GM15510 (cell line): Measurements from ENCODE around the gene LEP.

Experiments used
- POLR2A ChIP-seq: IDR thresholded peaks from 3 replicates; pipeline ENCODE4 v1.6.1; 2011; ENCODE audit warnings: borderline replicate concordance; ENCODE audit not compliant: insufficient read length; ENCODE audit errors: extremely low read depth

The LEP gene

DNA sequence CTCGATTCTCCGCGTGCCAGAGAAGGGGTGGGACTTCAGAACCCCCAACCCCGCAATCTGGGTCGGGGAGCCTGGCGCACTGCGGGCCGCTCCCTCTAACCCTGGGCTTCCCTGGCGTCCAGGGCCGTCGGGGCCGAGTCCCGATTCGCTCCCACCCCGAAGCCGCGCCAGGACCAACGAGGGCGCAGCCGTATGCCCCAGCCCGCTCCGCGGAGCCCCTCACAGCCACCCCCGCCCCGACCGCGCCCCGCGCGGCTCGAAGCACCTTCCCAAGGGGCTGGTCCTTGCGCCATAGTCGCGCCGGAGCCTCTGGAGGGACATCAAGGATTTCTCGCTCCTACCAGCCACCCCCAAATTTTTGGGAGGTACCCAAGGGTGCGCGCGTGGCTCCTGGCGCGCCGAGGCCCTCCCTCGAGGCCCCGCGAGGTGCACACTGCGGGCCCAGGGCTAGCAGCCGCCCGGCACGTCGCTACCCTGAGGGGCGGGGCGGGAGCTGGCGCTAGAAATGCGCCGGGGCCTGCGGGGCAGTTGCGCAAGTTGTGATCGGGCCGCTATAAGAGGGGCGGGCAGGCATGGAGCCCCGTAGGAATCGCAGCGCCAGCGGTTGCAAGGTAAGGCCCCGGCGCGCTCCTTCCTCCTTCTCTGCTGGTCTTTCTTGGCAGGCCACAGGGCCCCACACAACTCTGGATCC, at the start of gene LEP:
Gene LEP, plus strand, starts transcription at position 583 of the 691 bp plus-strand sequence. CDS start 10,741 bp downstream, outside the sequence.
- no peak for TF ChIP-seq POLR2A

DNA sequence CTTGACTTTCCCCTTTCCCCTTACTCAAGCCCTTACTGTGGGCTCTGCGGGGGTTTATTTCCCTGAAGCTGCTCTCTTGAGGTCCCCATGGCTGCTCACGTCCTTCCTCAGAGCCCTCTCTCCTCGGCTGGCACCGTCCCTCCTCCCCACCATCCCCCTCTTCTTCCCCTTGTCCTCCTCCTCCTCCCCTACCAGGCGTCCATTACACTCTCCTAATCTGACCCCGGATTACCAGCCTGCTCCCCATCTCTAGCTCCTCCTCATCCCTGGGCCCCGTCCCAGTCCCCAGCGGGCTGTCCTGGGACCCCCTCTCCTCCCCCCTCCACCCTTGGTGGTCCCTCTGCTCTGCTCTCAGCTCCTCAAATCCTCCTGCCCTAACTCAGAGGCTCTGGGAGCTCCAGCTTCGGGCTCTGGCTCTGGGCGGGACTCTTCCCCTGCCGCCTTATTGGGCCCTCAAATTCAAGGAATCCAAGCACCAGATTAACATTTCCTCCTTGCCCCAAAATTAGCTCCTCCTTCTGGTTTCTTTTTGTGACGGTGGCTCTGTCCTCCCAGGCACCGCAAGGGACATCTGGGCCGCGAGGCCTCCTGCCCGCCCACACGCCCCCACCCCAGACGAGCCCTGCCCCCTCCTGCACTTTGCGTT, 48.5 kb upstream of the LEP start:
- no peak for TF ChIP-seq POLR2A

DNA sequence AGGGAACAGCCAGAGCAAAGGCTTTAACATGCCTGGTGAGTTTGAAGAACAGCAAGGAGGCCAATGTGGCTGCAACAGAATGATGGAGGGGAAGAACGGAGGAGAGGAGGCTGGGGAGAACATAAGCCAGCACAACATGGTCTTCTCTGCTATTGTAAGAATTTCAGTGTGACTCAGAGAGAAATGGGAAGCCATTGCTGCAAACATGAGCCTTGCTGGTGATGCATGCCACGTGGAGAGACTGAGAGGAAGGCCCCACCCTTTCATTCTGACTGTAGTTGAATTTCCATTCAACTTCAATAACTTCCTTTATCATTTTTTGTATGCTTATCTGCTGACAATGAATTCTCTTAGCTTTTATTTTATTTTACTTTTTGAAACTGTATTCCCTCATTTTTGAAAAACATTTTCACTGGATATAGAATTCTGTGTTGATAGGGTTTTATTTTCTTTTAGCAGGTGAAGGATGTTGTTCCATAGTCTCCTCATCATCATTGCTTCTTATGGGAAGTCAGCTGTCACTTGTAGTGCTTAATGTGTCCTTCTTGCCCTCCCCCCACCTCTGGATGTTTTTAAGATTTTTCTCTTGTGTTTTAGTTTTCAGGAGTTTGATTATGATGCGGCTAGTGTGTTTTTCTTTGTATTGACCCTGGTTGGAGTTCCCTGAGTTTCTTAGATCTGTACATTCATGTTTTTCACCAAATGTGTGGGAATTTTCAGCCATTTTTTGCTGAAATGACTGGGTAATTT, 46.4 kb upstream of the LEP start:
- no peak for TF ChIP-seq POLR2A

DNA sequence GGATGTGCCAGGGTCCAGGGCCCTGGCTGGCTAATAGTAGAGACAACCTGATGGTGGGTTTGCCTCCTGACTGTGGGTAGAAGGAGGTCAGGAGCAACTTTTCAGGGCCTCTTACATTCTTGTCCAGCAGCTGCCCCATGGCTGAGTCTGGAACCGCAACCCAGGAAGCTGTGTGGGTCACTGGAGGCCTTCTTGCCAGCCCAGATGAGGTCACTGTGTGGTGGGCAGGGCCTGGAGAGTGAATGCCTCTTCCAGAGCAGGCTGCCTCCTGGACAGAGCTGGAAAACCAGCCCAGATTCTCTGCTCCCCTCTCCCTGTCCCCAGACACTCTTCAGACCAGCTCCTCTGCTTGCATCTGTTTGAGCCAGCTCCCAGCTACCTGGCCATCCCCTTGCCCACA, 43.5 kb upstream of the LEP start:
- TF ChIP-seq POLR2A: no peak

DNA sequence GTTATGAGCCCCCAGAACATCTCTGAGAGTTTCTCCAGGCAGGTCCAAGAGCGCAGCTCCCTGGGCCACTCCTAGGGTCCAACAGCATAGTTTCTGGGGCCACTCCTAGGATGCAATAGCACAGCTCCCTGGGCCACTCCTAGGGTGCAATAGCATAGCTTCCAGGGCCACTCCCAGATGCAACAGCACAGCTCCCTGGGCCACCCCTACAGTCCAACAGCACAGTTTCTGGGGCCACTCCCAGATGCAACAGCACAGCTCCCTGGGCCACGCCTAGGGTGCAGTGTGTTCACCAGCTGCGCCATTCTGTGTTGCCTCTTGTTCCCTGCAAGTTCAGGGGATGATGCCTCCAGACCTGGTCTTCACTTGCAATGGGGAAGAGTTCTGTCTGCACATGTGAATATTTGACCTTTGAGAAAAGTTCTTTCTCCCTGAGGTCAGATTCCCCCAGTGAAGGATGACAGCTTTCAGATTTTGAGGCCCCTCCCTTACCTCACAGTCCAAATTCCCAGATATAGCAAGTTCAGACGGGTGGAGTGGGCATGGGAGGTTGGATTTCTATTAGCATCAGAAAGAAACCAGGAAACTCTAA, 43.0 kb upstream of the LEP start:
- TF ChIP-seq POLR2A: no peak

DNA sequence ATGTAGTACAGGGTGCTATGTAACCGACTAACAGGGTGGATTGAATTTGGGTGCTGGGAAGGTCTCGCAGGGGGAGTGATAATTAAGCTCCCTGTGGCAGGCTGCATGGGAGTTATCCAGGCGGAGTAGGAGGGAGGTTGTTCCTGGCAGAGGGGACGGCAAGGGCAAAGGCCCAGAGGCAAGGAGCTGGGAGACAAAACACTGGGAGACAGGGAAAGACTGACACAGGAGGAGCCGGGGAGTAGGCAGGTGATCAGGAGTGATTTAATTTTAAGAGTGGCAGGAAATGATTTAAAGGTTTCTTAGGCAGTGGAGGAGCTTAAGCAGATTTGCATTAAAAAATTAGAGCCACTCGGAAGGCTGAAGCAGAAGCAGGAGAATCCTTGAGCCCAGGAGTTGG, 40.7 kb upstream of the LEP start:
- no peak for TF ChIP-seq POLR2A

DNA sequence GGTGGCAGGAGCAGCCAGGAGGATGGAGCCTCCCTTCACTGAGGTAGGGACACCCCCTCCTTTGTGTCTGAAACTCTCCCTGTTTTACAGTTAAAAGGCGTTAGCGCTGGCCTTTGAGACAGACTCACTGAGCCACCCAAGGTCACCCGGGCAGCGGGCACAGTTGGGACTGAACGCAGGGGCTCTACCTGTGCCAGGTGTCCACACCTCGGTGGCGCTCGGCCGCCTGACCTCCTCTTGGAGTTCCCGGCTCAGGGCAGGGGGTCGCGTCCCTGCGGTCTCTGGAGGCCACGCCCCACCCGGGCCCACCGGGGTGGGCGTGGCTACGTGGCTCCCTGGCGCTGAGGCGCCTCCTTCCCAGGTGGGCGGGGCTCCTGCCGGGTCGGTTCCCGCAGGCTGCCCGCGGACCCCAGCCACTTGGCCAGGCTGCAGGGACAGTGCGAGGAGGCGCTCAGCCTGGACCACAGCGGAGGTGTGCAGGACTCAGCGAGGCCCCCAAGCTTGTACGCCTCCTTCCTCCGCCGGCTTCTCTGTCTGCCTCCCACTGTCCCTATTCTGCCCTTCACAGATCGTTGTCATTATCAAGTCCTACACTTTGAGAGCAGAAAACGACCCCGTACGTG, 39.9 kb upstream of the LEP start:
- TF ChIP-seq POLR2A: no peak

DNA sequence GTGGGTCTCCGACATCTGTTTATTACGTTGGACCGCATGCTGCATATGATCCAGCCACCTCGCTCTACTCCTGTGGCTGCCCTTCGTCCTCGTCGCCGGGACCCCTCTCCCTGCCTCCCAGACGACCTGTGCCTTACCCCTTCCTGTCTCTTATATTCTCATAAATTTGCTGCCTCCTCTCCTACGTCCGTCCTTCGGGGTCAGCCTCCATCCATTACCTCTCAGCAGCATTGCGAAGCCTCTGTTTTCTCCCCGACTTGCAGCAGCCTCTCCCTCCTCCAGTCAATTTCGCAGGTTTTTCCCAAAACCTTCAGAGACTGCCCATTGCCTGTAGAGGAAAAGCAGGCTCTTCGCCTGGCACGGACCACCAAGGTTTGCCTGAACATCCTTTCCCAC, 39.4 kb upstream of the LEP start:
- TF ChIP-seq POLR2A: no peak

DNA sequence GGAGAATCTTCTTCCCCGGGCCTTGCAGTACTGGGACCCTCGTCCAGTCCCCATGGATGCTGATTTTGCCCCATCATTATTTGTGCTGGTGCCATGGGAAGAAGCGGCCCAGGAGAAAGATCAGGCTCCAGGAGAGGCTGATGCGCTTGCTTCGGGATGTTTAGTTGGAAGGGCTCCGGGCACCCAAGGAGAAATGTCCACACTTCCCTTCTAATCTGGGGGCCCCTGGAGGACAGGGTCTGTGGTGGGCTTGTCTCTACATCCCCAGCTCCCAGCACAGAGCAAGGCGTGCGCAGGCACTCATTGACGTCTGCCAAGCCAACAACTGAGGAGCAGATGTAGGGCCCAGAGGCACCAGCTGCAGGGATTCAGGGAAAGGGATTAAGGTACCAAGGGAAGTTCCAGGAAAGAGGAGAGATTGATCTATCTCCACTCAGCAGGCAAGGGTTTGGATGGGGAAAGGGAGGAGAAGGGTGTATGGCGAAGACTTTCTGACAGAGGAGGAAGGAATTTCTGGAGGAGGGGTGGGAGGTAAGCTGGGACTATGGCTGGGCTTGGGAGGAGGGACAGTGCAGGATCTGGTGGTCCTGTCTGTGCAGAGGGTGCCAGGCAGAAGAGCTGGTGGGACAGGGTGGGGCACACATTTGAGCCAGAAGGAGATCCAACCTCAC, 38.7 kb upstream of the LEP start:
- no peak for TF ChIP-seq POLR2A

DNA sequence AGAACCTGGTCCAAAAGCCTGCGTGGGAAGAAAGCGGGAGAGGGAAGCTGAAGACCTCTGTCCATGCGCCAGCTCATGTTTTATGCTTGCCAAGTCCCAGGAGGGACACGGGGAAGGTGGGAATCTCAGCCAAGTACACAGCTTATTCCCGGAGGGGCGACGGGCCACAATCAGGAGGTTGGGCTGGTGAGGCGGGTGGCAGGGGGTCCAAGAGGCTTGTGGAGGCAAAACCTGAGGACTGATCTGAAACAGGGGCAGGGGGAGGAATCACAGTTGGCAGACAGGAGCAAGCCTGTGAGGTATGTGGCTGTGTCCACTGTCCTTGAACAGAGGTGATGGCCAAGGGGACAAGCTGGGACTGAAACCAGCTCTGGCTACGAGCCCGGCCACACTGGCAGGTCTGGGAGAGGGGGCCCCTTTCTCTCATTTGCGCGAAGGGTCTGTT, 38.0 kb upstream of the LEP start:
- no peak for TF ChIP-seq POLR2A

DNA sequence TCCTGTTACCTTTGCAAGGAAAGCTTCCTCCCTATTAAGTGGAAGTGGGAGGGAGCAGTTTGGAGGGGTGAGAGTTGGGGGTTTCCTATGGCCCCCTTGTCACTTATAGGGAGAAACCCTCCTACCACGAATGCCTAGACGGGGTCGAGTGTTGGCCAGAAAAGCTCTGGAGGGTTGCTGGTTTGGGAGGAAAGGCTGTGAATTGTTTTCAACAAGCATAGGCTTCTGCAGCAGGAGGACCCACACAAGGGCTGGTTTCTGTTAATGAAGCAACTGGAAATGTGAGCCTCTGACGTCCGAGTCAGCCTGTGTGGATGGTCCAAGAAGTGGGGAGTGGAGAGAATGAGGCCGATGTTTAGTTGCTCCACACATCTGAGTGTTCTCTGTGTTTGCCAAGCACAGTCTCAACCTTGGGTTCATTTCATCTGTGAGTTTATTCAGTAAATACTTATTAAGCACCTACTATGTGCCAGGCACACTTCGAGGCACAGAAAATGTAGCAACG, 37.3 kb upstream of the LEP start:
- no peak for TF ChIP-seq POLR2A

DNA sequence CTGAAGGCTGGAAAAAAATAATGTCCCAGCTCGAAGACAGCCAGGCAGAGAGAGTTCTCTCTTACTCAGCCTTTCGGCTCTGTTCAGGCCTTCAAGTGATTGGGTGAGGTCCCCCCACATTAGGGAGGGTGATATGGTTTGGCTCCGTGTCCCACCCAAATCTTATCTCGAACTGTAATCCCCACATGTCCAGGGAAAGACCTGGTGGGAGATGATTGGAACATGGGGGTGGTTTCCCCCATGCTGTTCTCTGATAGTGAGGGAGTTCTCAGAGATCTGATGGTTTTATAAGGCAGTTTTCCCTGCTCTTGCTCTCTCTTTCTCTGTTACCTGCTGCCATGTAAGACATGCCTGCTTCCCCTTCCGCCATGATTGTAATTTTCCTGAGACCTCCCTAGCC, 36.6 kb upstream of the LEP start:
- no peak for TF ChIP-seq POLR2A

DNA sequence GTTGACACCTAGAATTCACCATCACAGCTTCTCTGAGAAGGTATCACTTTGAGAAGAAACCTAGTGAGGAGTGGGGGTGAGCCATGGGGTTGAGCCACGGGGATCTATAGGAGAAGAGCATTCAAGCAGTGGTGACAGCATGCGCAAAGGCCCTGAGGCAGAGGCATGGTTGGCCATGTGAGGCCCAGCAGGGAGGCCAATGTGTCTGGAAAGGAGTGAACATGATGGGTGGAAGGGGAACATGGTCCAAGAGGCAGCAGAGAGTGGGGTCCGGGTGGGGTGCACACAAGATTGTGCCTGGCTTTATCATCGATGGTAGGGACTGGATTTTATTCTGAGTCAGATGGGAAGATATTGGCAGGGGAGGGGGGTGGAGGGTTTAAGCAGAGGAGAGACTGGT, 36.0 kb upstream of the LEP start:
- no peak for TF ChIP-seq POLR2A
